Measurements from ENCODE around the gene WSCD2.

WSCD2 gene

GRCh38 chr12:108273217-108273616 lies 144.1 kb downstream of the WSCD2 start:
- DNase-seq: no peak

GRCh38 chr12:108277613-108278012 lies 148.5 kb downstream of the WSCD2 start:
- no peak for DNase-seq

- no peak for DNase-seq
Observed at GRCh38 chr12:108282160-108282559, 153.1 kb downstream of the WSCD2 start.

- DNase-seq: no peak
Observed at GRCh38 chr12:108282676-108283075, 153.6 kb downstream of the WSCD2 start.

GRCh38 chr12:108284163-108284562 lies 155.1 kb downstream of the WSCD2 start:
- DNase-seq: no peak

- DNase-seq: no peak
Observed at GRCh38 chr12:108285016-108285415, 155.9 kb downstream of the WSCD2 start.

GRCh38 chr12:108287227-108287626 lies 158.1 kb downstream of the WSCD2 start:
- DNase-seq: no peak

GRCh38 chr12:108289350-108290161 lies 160.5 kb downstream of the WSCD2 start:
- no peak for DNase-seq

GRCh38 chr12:108295641-108296040 lies 166.6 kb downstream of the WSCD2 start:
- no peak for DNase-seq

- no peak for DNase-seq
Observed at GRCh38 chr12:108296945-108297344, 167.9 kb downstream of the WSCD2 start.

- no peak for DNase-seq
Observed at GRCh38 chr12:108297424-108297823, 168.3 kb downstream of the WSCD2 start.

- DNase-seq: no peak
Observed at GRCh38 chr12:108297895-108298760, 169.0 kb downstream of the WSCD2 start.

GRCh38 chr12:108298761-108299275 lies 169.7 kb downstream of the WSCD2 start:
- DNase-seq: no peak

- DNase-seq: no peak
Observed at GRCh38 chr12:108299516-108299915, 170.4 kb downstream of the WSCD2 start.

Measured in SHP77 treated with DMSO at 0.1 percent for 48 hours (cell line).